ENCODE results near the gene MRM2.

GRCh38 chr7:2209146-2209960, 32.7 kb downstream of the MRM2 start:
- TF ChIP-seq MYC (IDR thresholded peaks at IDR 0.05; ENCODE audit: borderline replicate concordance, low read length): no peak
- TF ChIP-seq PHF8 (IDR thresholded peaks at IDR 0.05; ENCODE audit: borderline replicate concordance, low read depth): no peak
- no peak for TF ChIP-seq EHMT2 (IDR thresholded peaks at IDR 0.05; ENCODE audit: low read depth)
- no peak for TF ChIP-seq EHF (CRISPR knock-in tag; IDR thresholded peaks at IDR 0.05)
- TF ChIP-seq REST (IDR thresholded peaks at IDR 0.05): no peak
- no peak for TF ChIP-seq POLR2A (IDR thresholded peaks at IDR 0.05; ENCODE audit: low read length)
- TF ChIP-seq SMC3 (IDR thresholded peaks at IDR 0.05): peak; percentile 67; the same call in 2 of the 3 replicates
- TF ChIP-seq, protein P1, sequence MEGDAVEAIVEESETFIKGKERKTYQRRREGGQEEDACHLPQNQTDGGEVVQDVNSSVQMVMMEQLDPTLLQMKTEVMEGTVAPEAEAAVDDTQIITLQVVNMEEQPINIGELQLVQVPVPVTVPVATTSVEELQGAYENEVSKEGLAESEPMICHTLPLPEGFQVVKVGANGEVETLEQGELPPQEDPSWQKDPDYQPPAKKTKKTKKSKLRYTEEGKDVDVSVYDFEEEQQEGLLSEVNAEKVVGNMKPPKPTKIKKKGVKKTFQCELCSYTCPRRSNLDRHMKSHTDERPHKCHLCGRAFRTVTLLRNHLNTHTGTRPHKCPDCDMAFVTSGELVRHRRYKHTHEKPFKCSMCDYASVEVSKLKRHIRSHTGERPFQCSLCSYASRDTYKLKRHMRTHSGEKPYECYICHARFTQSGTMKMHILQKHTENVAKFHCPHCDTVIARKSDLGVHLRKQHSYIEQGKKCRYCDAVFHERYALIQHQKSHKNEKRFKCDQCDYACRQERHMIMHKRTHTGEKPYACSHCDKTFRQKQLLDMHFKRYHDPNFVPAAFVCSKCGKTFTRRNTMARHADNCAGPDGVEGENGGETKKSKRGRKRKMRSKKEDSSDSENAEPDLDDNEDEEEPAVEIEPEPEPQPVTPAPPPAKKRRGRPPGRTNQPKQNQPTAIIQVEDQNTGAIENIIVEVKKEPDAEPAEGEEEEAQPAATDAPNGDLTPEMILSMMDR (IDR thresholded peaks at IDR 0.05): peak; percentile 72
- TF ChIP-seq MAZ (IDR thresholded peaks at IDR 0.05; ENCODE audit: borderline replicate concordance, low read depth, low read length): no peak
- no peak for TF ChIP-seq MAX (IDR thresholded peaks at IDR 0.05)
- no peak for TF ChIP-seq EP300 (IDR thresholded peaks at IDR 0.05)

Data from A549 (cell line).